ENCODE data around the gene APBB2. TPM values are rescaled to one million over a fixed set of nuclear protein-coding genes. Genes with fewer than 3 reads are reported as not detected.

APBB2 gene
- total RNA-seq, 1 donor: 92.3 TPM

DNA sequence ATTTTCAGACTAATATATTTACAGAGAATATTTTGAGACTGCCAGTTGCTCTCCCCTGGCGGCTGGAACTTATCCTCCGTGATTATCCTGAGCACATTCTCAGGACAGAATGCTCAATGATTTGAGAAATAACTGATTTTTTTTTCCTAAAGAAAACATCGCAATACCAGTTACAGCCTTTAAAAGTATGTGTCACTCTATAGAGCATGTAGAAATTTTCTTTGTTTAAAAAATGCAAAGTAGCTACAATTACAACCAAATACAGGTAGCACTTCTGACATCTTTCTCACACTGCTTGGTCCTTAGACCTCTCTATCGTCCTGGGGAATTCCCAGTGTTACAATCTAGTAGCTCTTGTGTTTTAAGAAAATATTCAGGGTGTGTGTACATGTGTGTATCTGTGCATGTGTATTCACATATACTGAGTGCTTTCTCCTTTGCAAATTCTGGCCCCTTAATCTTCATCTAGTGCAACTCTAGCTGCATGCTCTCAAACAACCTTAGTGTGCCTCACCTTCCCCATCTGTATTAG is 13.8 kb downstream of the APBB2 start:
- DNase-seq (ENCODE audit: insufficient read length, low spot score, missing footprints): no peak
- no peak overlapping the region for H3K4me2 ChIP-seq (ENCODE audit: insufficient read depth, low read length)
- no peaks in the 10 kb centered on the region for H3K27me3 ChIP-seq (ENCODE audit: insufficient read depth, low read length)
- H2AFZ ChIP-seq (ENCODE audit: low read length): no peak overlapping the region
- H3K4me3 ChIP-seq (ENCODE audit: insufficient read depth, low read length): no peak overlapping the region
- H3K79me2 ChIP-seq (ENCODE audit: insufficient read depth, low read length): peaks cover 93% of the 10 kb centered on the region
- peaks cover 64% of the 10 kb centered on the region for H3K4me1 ChIP-seq (ENCODE audit: insufficient read depth, low read length)
- TF ChIP-seq, protein P1, sequence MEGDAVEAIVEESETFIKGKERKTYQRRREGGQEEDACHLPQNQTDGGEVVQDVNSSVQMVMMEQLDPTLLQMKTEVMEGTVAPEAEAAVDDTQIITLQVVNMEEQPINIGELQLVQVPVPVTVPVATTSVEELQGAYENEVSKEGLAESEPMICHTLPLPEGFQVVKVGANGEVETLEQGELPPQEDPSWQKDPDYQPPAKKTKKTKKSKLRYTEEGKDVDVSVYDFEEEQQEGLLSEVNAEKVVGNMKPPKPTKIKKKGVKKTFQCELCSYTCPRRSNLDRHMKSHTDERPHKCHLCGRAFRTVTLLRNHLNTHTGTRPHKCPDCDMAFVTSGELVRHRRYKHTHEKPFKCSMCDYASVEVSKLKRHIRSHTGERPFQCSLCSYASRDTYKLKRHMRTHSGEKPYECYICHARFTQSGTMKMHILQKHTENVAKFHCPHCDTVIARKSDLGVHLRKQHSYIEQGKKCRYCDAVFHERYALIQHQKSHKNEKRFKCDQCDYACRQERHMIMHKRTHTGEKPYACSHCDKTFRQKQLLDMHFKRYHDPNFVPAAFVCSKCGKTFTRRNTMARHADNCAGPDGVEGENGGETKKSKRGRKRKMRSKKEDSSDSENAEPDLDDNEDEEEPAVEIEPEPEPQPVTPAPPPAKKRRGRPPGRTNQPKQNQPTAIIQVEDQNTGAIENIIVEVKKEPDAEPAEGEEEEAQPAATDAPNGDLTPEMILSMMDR (IDR thresholded peaks at IDR 0.05; ENCODE audit: extremely low read depth, low read depth, low read length): no peak
- no peaks in the 10 kb centered on the region for H3K36me3 ChIP-seq (ENCODE audit: insufficient read depth, low read length)
- no peaks in the 10 kb centered on the region for H3K9me3 ChIP-seq (ENCODE audit: low read depth, low read length)
- H3K27ac ChIP-seq (ENCODE audit: low read depth, low read length): no peak overlapping the region
- H4K20me1 ChIP-seq (ENCODE audit: insufficient read depth, low read length): peaks cover 2% of the 10 kb centered on the region

DNA sequence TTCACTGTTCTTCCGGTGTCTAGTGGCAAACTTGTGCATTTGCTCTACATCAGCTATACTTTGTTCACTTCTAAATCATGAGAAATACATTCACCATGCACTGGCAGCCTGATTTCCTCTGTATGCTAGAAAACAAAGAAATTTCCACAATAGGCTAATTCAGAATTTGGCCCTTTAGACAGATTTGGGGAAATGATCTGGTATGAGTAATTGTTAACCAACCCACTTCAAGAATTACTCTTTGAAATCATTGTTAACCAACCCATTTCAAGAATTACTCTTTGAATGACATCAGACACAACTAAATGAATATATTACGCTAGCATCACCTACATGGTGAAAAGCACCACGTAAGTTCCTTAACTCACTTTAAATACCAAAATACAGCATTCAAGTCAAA is 14.6 kb downstream of the APBB2 start:
- no peak for DNase-seq (ENCODE audit: insufficient read length, low spot score, missing footprints)
- H3K4me3 ChIP-seq (ENCODE audit: insufficient read depth, low read length): no peak overlapping the region
- H3K27me3 ChIP-seq (ENCODE audit: insufficient read depth, low read length): no peaks in the 10 kb centered on the region
- H3K4me1 ChIP-seq (ENCODE audit: insufficient read depth, low read length): peaks cover 57% of the 10 kb centered on the region
- TF ChIP-seq, protein P1 (IDR thresholded peaks at IDR 0.05; ENCODE audit: extremely low read depth, low read depth, low read length): no peak
- H3K9me3 ChIP-seq (ENCODE audit: low read depth, low read length): no peaks in the 10 kb centered on the region
- H4K20me1 ChIP-seq (ENCODE audit: insufficient read depth, low read length): peaks cover 6% of the 10 kb centered on the region
- peaks cover 93% of the 10 kb centered on the region for H3K79me2 ChIP-seq (ENCODE audit: insufficient read depth, low read length)
- no peak overlapping the region for H3K27ac ChIP-seq (ENCODE audit: low read depth, low read length)
- H3K4me2 ChIP-seq (ENCODE audit: insufficient read depth, low read length): no peak overlapping the region
- no peak overlapping the region for H2AFZ ChIP-seq (ENCODE audit: low read length)
- H3K36me3 ChIP-seq (ENCODE audit: insufficient read depth, low read length): no peaks in the 10 kb centered on the region

DNA sequence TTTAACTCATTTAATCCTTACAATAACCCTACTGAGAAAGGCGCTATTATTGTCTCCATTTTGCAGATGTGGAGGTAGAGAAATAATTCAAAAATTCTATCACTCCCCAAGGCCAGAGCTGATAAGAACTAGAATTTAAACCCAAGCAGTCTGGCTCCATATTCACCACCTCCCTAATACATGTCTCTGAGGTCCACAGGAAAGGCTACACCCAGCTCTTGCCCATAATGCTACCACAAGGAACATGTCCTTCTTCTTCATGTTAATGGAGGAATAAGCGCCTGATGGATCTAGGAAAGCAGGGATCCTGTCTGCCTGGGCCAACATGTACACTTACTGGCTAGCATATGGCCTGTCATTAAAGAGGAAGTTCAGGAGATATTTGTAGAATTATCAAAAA is 16.3 kb downstream of the APBB2 start:
- no peaks in the 10 kb centered on the region for H3K27me3 ChIP-seq (ENCODE audit: insufficient read depth, low read length)
- H2AFZ ChIP-seq (ENCODE audit: low read length): no peak overlapping the region
- no peaks in the 10 kb centered on the region for H3K9me3 ChIP-seq (ENCODE audit: low read depth, low read length)
- H3K4me3 ChIP-seq (ENCODE audit: insufficient read depth, low read length): no peak overlapping the region
- H3K79me2 ChIP-seq (ENCODE audit: insufficient read depth, low read length): peaks cover 97% of the 10 kb centered on the region
- DNase-seq (ENCODE audit: insufficient read length, low spot score, missing footprints): no peak
- no peak overlapping the region for H3K27ac ChIP-seq (ENCODE audit: low read depth, low read length)
- H4K20me1 ChIP-seq (ENCODE audit: insufficient read depth, low read length): peaks cover 8% of the 10 kb centered on the region
- no peaks in the 10 kb centered on the region for H3K36me3 ChIP-seq (ENCODE audit: insufficient read depth, low read length)
- no peak overlapping the region for H3K4me2 ChIP-seq (ENCODE audit: insufficient read depth, low read length)
- H3K4me1 ChIP-seq (ENCODE audit: insufficient read depth, low read length): peaks cover 39% of the 10 kb centered on the region
- TF ChIP-seq, protein P1 (IDR thresholded peaks at IDR 0.05; ENCODE audit: extremely low read depth, low read depth, low read length): no peak

DNA sequence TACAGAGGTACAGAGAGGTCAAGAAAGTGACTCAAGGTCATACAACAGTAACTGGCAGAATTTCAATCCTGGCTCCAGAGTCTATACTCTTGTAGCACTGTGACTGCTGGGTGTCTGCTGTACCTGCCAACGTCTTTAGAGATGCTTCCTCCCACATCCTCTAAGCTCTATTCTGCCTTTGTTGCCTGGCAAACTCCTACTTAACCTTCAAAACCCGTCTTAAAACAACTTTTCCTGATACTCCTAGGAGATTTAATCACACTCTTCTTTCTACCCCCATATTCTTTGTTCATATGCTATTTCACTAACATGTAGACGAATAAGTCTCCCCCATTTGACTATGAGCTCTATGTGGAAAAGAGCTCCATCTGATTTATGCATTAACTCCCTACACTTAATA is 16.8 kb downstream of the APBB2 start:
- no peaks in the 10 kb centered on the region for H3K27me3 ChIP-seq (ENCODE audit: insufficient read depth, low read length)
- no peak for DNase-seq (ENCODE audit: insufficient read length, low spot score, missing footprints)
- peak overlapping the region; percentile 50 for H3K4me2 ChIP-seq (ENCODE audit: insufficient read depth, low read length)
- H3K36me3 ChIP-seq (ENCODE audit: insufficient read depth, low read length): no peaks in the 10 kb centered on the region
- no peak overlapping the region for H3K4me3 ChIP-seq (ENCODE audit: insufficient read depth, low read length)
- H4K20me1 ChIP-seq (ENCODE audit: insufficient read depth, low read length): peaks cover 8% of the 10 kb centered on the region
- TF ChIP-seq, protein P1 (IDR thresholded peaks at IDR 0.05; ENCODE audit: extremely low read depth, low read depth, low read length): no peak
- H3K4me1 ChIP-seq (ENCODE audit: insufficient read depth, low read length): peaks cover 34% of the 10 kb centered on the region
- no peak overlapping the region for H2AFZ ChIP-seq (ENCODE audit: low read length)
- peak overlapping the region; percentile 13 for H3K27ac ChIP-seq (ENCODE audit: low read depth, low read length)
- no peaks in the 10 kb centered on the region for H3K9me3 ChIP-seq (ENCODE audit: low read depth, low read length)
- H3K79me2 ChIP-seq (ENCODE audit: insufficient read depth, low read length): peaks cover 98% of the 10 kb centered on the region

Data from osteoblast (primary cell).